Endothelial cell of umbilical vein (primary cell): ENCODE data around the gene ANKS1B. TPM values are rescaled to one million over a fixed set of nuclear protein-coding genes. Genes with fewer than 3 reads are reported as not detected.

Source experiments
- BruUV-seq: library from RNA; stranded (reverse); fragments of 400-500 nt; replicated peaks from 2 replicates; lab custom pipeline; 2021; lab: Mats Ljungman, UMichigan
- CTCF ChIA-PET: fragments of 300-600, 350-600 bp; sonication (Branson Sonifier 250); formaldehyde crosslinking; loops from one replicate; lab custom pipeline; 2021; ENCODE audit warnings: antibody characterized with exemption, inconsistent platforms; lab: Charles Lee
- POLR2A ChIA-PET: fragments of 300-600, 350-600 bp; sonication (Branson Sonifier 250); formaldehyde crosslinking; loops from one replicate; lab custom pipeline; 2021; ENCODE audit warnings: antibody characterized with exemption, inconsistent platforms; lab: Charles Lee
- DNase-seq: peaks from one replicate; pipeline ENCODE4 v3.0.0-alpha.2; 2011; ENCODE audit warnings: low read depth, low spot score
- FAIRE-seq: peaks from 2 replicates; lab custom pipeline; 2011; peaks lifted over from hg19 to GRCh38; lab: Jason Lieb, UNC
- H2AFZ ChIP-seq: 2 replicates; pipeline ENCODE4 v1.6.0; 2012; ENCODE audit warnings: low read depth, low read length, control low read depth, inconsistent platforms
- H3K27ac ChIP-seq: 2 replicates; pipeline ENCODE4 v1.5.1; 2011; ENCODE audit warnings: low read depth, mild to moderate bottlenecking, control low read depth, low read length, moderate library complexity; ENCODE audit not compliant: insufficient read depth
- H3K27me3 ChIP-seq, 2 experiments: 2 replicates each; pipeline versions ENCODE4 v1.6.0 to v1.6.1; 2011; ENCODE audit warnings: low read length in 2 of 2, mixed read lengths in 1 of 2; ENCODE audit not compliant: control insufficient read depth in 2 of 2, insufficient read depth in 2 of 2
- H3K36me3 ChIP-seq, 2 experiments: 2 replicates in 1 of 2; 3 replicates in 1 of 2; pipeline ENCODE4 v1.5.1; 2011; ENCODE audit warnings: low read length in 2 of 2, mild to moderate bottlenecking in 1 of 2, moderate library complexity in 1 of 2; ENCODE audit not compliant: control insufficient read depth in 2 of 2, insufficient read depth in 2 of 2; ENCODE audit errors: extremely low read depth in 1 of 2
- H3K4me1 ChIP-seq: 3 replicates; pipeline ENCODE4 v1.5.1; 2011; ENCODE audit warnings: mild to moderate bottlenecking, low read length; ENCODE audit not compliant: control insufficient read depth, insufficient read depth; ENCODE audit errors: extremely low read depth
- H3K4me2 ChIP-seq: 2 replicates; pipeline ENCODE4 v1.6.1; 2011; ENCODE audit warnings: low read length, control low read depth, mixed read lengths; ENCODE audit not compliant: insufficient read depth
- H3K4me3 ChIP-seq, 3 experiments: fragments of 200-600 bp in 1 of 3; sonication (generic), shearing (Covaris generic) in 1 of 3; replicated peaks in 1 of 3; 2 replicates each; pipeline ENCODE4 v1.5.1; 2011 to 2016; ENCODE audit warnings: control low read depth in 3 of 3, low read length in 3 of 3, mild to moderate bottlenecking in 2 of 3, inconsistent platforms in 1 of 3, low read depth in 1 of 3, moderate library complexity in 1 of 3; ENCODE audit not compliant: insufficient read depth in 1 of 3
- H3K79me2 ChIP-seq: 2 replicates; pipeline ENCODE4 v1.6.0; 2012; ENCODE audit warnings: low read length, inconsistent platforms; ENCODE audit not compliant: control insufficient read depth, insufficient read depth
- H3K9ac ChIP-seq: replicated peaks from 2 replicates; pipeline ENCODE3; 2011; ENCODE audit warnings: low read length, control low read depth; ENCODE audit not compliant: insufficient read depth; ENCODE audit errors: extremely low read depth
- H3K9me1 ChIP-seq: replicated peaks from 3 replicates; pipeline ENCODE4 v1.6.0; 2011; ENCODE audit warnings: mild to moderate bottlenecking, low read length; ENCODE audit not compliant: control insufficient read depth, insufficient read depth; ENCODE audit errors: extremely low read depth
- H3K9me3 ChIP-seq: replicated peaks from 2 replicates; pipeline ENCODE4 v1.5.1; 2012; ENCODE audit warnings: low read length, inconsistent platforms; ENCODE audit not compliant: control insufficient read depth, insufficient read depth
- H4K20me1 ChIP-seq: replicated peaks from 2 replicates; pipeline ENCODE3; 2011; ENCODE audit warnings: mild to moderate bottlenecking, low read length; ENCODE audit not compliant: control insufficient read depth, insufficient read depth; ENCODE audit errors: extremely low read depth
- CTCF ChIP-seq, 2 donors: IDR thresholded peaks; 1 replicate in 1 of 2; 2 replicates in 1 of 2; pipeline ENCODE4 v1.5.1; 2011; ENCODE audit warnings: low read length in 2 of 2, mild to moderate bottlenecking in 2 of 2, moderate library complexity in 2 of 2, control low read depth in 1 of 2, inconsistent platforms in 1 of 2, low read depth in 1 of 2; ENCODE audit not compliant: insufficient read depth in 1 of 2; ENCODE audit errors: extremely low read depth in 1 of 2
- EZH2 ChIP-seq: IDR thresholded peaks from 2 replicates; pipeline ENCODE4 v1.6.1; 2012; ENCODE audit warnings: borderline replicate concordance, low read depth, mild to moderate bottlenecking, moderate library complexity, low read length, inconsistent platforms; ENCODE audit not compliant: severe bottlenecking
- FOS ChIP-seq: IDR thresholded peaks from 2 replicates; pipeline ENCODE4 v1.6.1; 2011; ENCODE audit warnings: mild to moderate bottlenecking, low read length, moderate library complexity, borderline replicate concordance; ENCODE audit not compliant: insufficient read depth
- GATA2 ChIP-seq: IDR thresholded peaks from 2 replicates; pipeline ENCODE4 v1.7.0; 2011; ENCODE audit warnings: low read depth, mild to moderate bottlenecking, moderate library complexity, mixed read lengths, low read length; ENCODE audit not compliant: insufficient read length, insufficient read depth
- JUN ChIP-seq: IDR thresholded peaks from 2 replicates; pipeline ENCODE4 v1.6.1; 2011; ENCODE audit warnings: borderline replicate concordance, low read depth; ENCODE audit not compliant: insufficient read length, insufficient read depth
- MAX ChIP-seq: IDR thresholded peaks from 2 replicates; pipeline ENCODE4 v1.6.1; 2011; ENCODE audit not compliant: insufficient read depth, insufficient read length
- MYC ChIP-seq: IDR thresholded peaks from one replicate; pipeline ENCODE4 v1.6.1; 2011; ENCODE audit warnings: mild to moderate bottlenecking, low read depth, low read length
- POLR2A ChIP-seq: IDR thresholded peaks from 2 replicates; pipeline ENCODE4 v1.6.1; 2012; ENCODE audit warnings: low read depth, mild to moderate bottlenecking, control low read depth, low read length
- POLR2AphosphoS5 ChIP-seq: IDR thresholded peaks from 2 replicates; pipeline ENCODE4 v1.6.1; 2012; ENCODE audit warnings: low read depth, mild to moderate bottlenecking, control low read depth, low read length, moderate library complexity; ENCODE audit not compliant: insufficient read depth
- dilution Hi-C: fragments of 300-500 bp; cut with MboI; formaldehyde crosslinking; loops from one replicate; pipeline ENCODE4 v1.15.0; 2019; ENCODE audit warnings: low sequenced_read_pairs; ENCODE audit not compliant: extremely low pct_ligation_motif_present
- intact Hi-C: fragments of 100-400 bp; cut with micrococcal nuclease; formaldehyde crosslinking; loops from one replicate; pipeline ENCODE4 v1.10.0; 2022
- polyA plus RNA-seq, 4 experiments: library from polyadenylated mRNA; depleted of rRNA in 3 of 4; stranded (reverse) in 3 of 4; unstranded in 1 of 4; fragments of >200 nt; gene quantifications; 2 replicates each; pipeline versions ENCODE4 v1.2.1 to v1.2.3, GENCODE V29; 2011 to 2012; ENCODE audit warnings: missing spikeins in 1 of 4
- total RNA-seq: library from RNA; stranded (reverse); gene quantifications from 2 replicates; pipeline ENCODE4 v1.2.3, GENCODE V29; 2021

ANKS1B gene
- total and polyA plus RNA-seq, 2 donors (not counting 3 experiments of a cell fraction or from before 2014, with no cell fraction given), result 0.15 to 0.38 TPM

- no peaks in the 10 kb centered on the region for H3K9me3 ChIP-seq
- no peak overlapping the region for H3K27ac ChIP-seq
- H3K79me2 ChIP-seq, result no peaks in the 10 kb centered on the region
- DNase-seq (no peak), FAIRE-seq (no peak)
- H3K4me1 ChIP-seq, result no peaks in the 10 kb centered on the region
- H3K9ac ChIP-seq, result no peak overlapping the region
- intact Hi-C loops (no loop called here), dilution Hi-C loops (no loop called here)
- H3K27me3 ChIP-seq, result peaks cover 2 to 12% of the 10 kb centered on the region in 2 experiments
- TF ChIP-seq POLR2A (no peak), EZH2 (no peak), MAX (no peak), FOS (no peak), POLR2AphosphoS5 (no peak), JUN (no peak), MYC (no peak), CTCF (IDR thresholded peaks at IDR 0.05; ENCODE audit: extremely low read depth in 1 of 2, insufficient read depth in 1 of 2, low read depth in 1 of 2, low read length in 2 of 2) (no peak), GATA2 (no peak)
- H2AFZ ChIP-seq, result no peak overlapping the region
- ChIA-PET CTCF (interaction anchor here (1.2 kb wide), 1 partner anchor 273 kb away, joined by 3 read pairs; no protein-coding TSS in a partner anchor), POLR2A (no interaction called here)
- no peaks in the 10 kb centered on the region for H4K20me1 ChIP-seq
- H3K9me1 ChIP-seq, result no peaks in the 10 kb centered on the region
- no peak overlapping the region for H3K4me2 ChIP-seq
- BruUV-seq, result no TSS peak
- no peaks in the 10 kb centered on the region for H3K36me3 ChIP-seq
- no peak overlapping the region for H3K4me3 ChIP-seq
Observed at GRCh38 chr12:98840325-98840724, 1144.4 kb downstream of the ANKS1B start.
